Stromal cell of bone marrow (primary cell): ENCODE measurements around the gene CHN2.

Experiments used
- DNase-seq: peaks from one replicate; pipeline ENCODE4 v3.0.0-alpha.2; 2012; ENCODE audit warnings: low read depth

Gene CHN2

GRCh38 chr7:29435167-29435566 lies 240.6 kb downstream of the CHN2 start:
- no peak for DNase-seq

GRCh38 chr7:29435902-29436301 lies 241.3 kb downstream of the CHN2 start:
- DNase-seq: no peak

GRCh38 chr7:29442146-29442545 lies 247.6 kb downstream of the CHN2 start:
- peak; percentile 21 for DNase-seq

DNA sequence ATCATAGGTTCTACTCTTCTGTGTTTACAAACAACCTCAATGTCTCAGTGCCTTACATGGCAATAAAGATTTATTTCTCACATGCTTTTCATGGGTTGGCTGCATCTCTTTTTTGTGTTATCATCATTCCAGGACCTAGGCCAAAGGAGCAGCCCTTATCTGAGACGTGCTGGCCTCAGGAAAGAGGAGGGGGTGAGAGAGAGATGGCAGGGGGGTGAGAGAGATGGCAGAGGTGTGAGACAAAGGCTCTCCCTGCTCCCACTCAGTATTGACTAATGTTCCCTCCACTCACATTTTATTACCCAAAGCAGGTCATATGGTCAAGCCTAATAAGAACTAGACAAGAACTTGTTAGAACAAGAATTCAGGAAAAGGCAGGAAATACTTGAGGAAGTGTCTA lies 249.0 kb downstream of the CHN2 start:
- no peak for DNase-seq

DNA sequence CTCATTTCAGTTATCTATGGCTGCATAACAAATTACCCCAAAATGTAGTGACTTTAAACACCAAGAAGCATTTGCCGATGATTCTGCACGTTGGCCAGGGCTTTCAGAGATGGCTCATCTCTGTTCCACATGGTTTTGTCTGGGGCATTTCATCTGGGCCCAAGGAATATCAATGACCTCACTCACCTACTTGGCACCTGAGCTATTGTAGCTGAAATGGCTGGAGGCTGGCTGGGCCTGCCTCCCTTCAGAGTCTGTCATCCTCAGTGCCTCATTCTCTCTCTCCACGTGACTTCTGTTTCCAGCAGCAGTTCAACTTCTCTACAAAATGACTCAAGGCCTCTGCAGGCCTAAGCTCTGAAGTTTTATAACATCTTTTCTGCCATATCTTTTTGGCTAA lies 249.7 kb downstream of the CHN2 start:
- DNase-seq: no peak

- no peak for DNase-seq
Observed at GRCh38 chr7:29445736-29446135, 251.2 kb downstream of the CHN2 start.

GRCh38 chr7:29447828-29448227 lies 253.3 kb downstream of the CHN2 start:
- DNase-seq: no peak

DNA sequence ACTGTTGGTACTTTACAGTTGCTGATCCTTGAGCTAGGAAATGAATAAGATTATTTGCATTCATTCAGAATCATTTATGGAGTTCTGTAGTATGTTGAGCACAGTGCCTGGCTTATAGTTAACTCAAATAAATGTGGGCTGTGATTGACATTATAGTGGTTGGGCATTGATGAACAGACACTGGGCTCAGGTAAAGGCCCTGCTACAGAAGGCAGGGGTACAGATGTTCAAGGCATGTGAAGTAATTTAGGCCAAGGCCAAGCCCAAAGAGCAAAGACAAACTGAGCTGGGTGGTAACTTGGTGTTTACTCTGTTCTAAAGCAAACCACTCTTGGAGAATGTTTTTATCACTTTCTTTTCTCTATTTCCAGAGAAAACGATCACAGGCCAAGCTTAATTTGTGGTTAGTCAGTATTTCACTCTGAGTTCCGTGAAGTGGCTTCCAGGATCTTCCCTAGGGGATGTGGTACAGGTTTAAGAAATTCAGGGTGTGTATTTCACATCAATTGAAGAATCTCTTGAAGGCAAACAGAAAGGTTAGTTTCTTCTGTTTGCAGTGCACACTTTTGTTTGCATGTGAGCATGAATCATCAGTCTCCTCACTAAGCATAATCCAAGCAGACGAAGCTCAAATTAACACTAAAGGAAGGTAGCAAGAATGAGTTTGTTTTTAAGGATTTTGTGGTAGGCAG lies 255.1 kb downstream of the CHN2 start:
- no peak for DNase-seq

GRCh38 chr7:29453021-29453420 lies 258.4 kb downstream of the CHN2 start:
- DNase-seq: no peak

GRCh38 chr7:29454464-29454863 lies 259.9 kb downstream of the CHN2 start:
- no peak for DNase-seq

DNA sequence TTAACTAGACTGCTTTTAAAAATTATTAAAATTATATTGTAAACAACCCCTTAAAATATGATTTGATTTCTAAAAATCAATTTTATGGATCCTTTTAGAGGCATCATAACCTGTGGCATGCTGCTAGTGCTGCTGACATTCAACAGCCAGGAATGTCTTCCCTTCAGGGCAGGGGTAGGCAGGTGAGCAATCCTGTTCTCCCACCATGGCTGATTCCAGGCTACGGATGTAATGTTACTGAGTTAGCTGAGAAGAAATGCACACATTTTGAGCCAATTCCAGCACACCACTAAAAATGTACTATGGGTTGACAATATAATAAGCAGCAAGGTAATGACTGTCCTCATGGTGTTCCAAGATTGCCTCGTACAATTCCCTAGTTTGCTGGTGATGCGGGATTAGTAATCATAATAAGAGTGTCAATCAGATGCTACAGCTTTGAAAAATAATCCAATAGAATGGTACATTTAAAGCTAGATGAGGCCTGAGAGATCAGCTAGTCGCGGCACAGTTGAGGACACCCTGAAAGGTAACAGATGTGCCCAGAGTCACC lies 260.4 kb downstream of the CHN2 start:
- DNase-seq: no peak

DNA sequence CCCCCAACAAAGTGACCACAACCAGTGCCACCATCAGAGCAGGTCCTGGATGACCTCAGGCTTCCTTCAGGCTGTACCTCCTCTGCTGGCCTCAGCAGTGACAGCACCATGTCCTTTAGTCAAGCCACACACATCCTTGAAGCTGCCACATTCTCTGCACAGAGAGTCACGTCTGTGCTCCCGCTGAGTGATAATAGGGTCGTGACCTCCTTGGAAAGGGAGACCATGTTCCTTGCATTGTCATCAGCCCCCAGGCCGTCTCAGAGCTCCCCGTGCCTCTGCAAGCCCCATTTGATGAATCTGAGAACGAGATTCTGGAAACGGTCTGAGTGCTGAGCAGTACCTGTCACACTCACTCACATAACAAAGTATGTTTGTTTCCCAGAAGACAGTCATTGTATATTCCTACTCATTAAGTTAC lies 262.6 kb downstream of the CHN2 start:
- no peak for DNase-seq

DNA sequence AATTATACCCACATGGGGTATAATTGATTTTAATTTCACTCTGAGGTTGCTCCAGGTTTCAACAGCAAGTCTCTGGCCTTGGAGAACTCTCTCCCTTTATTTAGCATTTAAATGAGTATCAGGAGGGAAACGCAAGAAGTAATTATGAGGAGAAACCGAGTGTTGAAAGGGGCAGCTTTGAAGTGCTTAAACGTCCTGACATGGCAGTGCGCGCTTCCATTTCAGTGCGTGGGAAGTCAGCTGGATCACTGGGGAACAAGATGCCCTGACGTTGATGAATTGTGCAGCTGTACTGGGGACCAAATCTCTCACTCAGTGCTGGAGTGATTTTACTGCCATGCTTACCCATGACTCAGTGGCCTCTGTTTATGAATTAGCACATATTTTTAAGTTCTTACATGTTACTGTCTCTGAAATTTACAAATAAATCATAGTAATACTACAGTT lies 263.0 kb downstream of the CHN2 start:
- peak; percentile 18 for DNase-seq

DNA sequence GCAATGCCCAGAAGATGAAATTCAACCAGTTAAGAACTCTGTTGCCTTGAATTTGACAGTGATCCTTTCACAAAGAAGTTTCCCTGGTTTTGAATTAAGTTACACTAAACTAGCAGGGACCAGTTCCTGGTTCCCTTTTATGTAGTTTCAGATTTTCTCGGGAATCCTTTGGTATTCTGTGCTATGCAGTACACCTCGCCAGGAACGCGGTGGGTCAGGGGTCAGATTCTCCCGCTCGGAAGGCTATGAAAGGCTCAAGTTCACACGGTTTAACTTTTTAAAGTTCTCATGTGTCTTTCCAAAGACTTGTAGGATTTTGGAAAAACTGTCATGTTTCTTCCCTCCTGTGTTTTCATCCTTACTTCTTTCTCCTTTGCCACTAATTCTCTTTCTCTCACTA lies 264.4 kb downstream of the CHN2 start:
- DNase-seq: no peak

DNA sequence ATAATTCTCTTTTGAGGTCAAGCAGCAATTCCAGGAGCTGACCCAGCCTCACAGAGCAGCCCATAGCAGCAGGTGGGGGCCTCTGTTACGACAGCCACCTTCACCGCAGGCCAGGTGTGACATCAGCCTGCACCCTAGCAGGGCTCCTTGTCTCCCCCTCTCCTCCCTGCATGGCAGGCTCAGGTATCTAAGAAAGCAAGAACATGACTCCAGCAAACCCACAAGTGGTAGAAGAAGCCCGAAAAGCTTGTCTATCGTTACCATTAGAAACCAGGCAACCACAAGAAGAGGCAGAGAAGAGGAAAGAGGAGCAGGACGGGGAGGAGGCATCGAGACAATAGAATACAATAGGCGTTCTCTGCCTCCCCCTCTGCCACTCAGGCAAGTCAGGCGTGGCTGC lies 265.0 kb downstream of the CHN2 start:
- DNase-seq: no peak

DNA sequence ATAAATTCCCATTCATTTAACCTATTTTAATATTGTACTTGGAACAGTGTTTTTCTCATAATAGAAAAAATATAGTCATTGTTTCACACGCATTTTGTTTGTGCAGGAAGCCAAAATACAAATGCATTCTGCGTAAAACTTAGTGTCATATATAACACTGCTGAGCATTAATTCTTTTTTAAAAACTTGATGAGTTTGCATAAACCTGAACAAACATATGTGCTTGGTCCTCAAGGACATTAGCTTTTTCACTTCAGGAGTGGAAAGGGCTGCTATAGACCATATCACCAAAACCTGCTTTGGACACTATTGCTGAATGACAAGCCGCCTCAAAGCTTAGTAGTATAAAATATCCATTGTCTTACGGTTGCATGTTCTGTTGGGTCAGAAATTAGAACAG lies 267.4 kb downstream of the CHN2 start:
- DNase-seq: no peak

GRCh38 chr7:29463504-29464158 lies 269.1 kb downstream of the CHN2 start:
- DNase-seq: no peak

GRCh38 chr7:29464753-29465152 lies 270.2 kb downstream of the CHN2 start:
- no peak for DNase-seq

DNA sequence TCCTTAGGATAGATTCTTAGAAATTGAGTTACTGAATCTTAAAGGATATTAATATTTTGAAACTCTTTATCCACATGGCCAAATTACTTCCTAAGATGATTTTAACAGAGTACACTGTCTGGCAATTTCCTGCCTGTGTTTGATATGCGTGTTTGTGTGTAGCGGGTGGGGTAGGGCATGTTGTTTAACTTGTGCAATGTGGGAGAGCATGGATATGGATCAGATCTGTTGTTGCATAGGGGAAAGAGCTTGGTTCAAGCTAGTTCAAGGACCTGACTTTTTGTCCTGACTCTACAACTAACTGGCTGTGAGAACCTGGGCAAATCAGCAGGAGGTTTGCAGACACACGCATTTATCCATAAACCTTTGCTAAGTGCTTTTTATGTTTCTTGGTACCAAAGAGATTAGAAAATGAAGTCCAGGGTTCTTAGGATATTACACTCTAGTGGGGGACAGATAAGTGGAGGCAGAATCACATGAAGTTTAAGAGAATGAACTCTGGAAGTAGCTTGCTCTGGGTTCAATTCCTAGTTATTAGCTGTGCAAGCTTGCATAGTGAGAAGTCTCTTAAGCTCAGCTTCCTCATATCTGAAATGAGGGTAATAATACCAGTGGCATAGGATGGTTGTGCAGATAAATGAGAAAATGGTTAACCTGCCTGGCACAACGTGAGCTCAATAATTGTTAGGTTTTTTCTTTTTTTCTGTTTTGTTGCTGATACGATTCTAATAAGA lies 272.8 kb downstream of the CHN2 start:
- DNase-seq: no peak

- no peak for DNase-seq
Observed at GRCh38 chr7:29468196-29468595, 273.6 kb downstream of the CHN2 start.

DNA sequence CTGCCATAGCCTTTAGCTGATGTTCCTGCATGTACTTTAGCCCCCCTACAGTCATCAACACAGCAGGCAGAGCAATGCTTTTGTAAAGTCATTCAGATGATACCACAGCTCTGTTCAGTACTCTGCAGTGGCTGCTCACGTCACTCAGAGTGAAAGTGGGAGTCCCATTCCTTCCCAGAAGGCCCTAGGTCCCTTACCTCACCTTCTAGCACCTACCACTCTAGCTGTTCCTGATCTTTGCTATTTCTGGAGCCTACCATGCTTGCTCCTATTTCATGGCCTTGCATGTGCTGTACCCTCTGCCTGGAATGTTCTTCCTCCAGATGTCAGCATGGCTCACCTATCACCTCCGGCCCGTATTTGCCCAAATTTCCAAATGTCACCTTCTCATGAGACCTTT lies 274.7 kb downstream of the CHN2 start:
- DNase-seq: no peak

GRCh38 chr7:29469976-29470557 lies 275.5 kb downstream of the CHN2 start:
- DNase-seq: no peak
